ENCODE measurements around the gene TMEM42. TPM values are rescaled to one million over a fixed set of nuclear protein-coding genes. Genes with fewer than 3 reads are reported as not detected.

The TMEM42 gene
- total and polyA plus RNA-seq, 2 donors from 2014 or later: 17.7 to 33.6 TPM

- H3K9me3 ChIP-seq (ENCODE audit: control insufficient read depth in 2 of 3, insufficient read depth in 1 of 3, low read length in 3 of 3): no peaks in the 10 kb centered on the region
- no peaks in the 10 kb centered on the region for H3K27me3 ChIP-seq (ENCODE audit: control insufficient read depth, insufficient read depth, low read length)
- no peak overlapping the region for H3K27ac ChIP-seq (ENCODE audit: low read depth in 2 of 2, low read length in 2 of 2)
- FAIRE-seq: no peak
- TF ChIP-seq, protein P1, sequence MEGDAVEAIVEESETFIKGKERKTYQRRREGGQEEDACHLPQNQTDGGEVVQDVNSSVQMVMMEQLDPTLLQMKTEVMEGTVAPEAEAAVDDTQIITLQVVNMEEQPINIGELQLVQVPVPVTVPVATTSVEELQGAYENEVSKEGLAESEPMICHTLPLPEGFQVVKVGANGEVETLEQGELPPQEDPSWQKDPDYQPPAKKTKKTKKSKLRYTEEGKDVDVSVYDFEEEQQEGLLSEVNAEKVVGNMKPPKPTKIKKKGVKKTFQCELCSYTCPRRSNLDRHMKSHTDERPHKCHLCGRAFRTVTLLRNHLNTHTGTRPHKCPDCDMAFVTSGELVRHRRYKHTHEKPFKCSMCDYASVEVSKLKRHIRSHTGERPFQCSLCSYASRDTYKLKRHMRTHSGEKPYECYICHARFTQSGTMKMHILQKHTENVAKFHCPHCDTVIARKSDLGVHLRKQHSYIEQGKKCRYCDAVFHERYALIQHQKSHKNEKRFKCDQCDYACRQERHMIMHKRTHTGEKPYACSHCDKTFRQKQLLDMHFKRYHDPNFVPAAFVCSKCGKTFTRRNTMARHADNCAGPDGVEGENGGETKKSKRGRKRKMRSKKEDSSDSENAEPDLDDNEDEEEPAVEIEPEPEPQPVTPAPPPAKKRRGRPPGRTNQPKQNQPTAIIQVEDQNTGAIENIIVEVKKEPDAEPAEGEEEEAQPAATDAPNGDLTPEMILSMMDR (IDR thresholded peaks at IDR 0.05; ENCODE audit: borderline replicate concordance, extremely low read depth, insufficient read depth): no peak
- intact Hi-C loops (cut with DNase I): no loop called here
- no peak for DNase-seq
- H3K9ac ChIP-seq (ENCODE audit: low read length in 3 of 3): no peak overlapping the region
- no peak overlapping the region for H3K4me3 ChIP-seq (ENCODE audit: low read length in 3 of 3)
- no peaks in the 10 kb centered on the region for H3K4me1 ChIP-seq (ENCODE audit: control insufficient read depth in 2 of 3, insufficient read depth in 2 of 3, low read depth in 1 of 3, low read length in 3 of 3)
- H3K36me3 ChIP-seq (ENCODE audit: control insufficient read depth in 2 of 3, insufficient read depth in 3 of 3, low read length in 3 of 3): no peaks in the 10 kb centered on the region
Observed at GRCh38 chr3:44903751-44904150, 42.0 kb downstream of the TMEM42 start.

DNA sequence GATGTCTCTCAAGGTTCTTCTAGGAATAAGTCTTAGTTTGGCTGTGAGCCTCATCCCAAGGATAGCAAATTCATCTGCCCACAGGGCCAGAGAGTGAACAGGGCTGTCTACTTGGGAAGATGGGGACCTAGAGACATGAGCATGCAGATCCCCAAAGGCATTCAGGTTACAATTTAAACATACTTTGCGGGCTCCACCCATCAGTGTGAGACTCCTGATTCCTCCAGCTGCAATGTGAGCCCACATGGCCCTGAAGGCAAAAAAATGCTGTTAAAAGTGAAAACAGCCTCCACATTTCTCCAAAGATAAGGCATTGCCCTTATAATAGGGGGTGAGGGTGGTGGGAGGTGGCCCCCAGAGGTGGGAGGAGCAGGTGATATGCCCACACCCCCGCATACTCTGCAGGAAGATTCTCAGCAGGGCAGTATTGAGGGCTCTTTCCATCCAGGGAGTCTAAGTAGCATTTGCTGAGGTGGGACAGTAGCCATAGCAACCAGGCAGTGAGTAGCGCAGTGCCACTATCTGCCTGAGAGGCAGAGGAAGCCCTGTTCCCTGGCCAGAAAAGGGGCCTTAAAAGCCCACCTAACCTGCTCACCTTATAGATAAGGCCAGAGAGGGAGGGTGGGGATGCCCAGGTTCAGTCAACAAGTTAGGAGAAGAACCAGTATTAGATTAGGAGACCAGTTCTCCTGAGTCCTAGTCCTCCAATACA, 43.9 kb downstream of the TMEM42 start:
- DNase-seq (no peak), FAIRE-seq (no peak)
- H3K27ac ChIP-seq (ENCODE audit: low read depth in 2 of 2, low read length in 2 of 2): no peak overlapping the region
- H3K27me3 ChIP-seq (ENCODE audit: control insufficient read depth, insufficient read depth, low read length): no peaks in the 10 kb centered on the region
- no peaks in the 10 kb centered on the region for H3K4me1 ChIP-seq (ENCODE audit: control insufficient read depth in 2 of 3, insufficient read depth in 2 of 3, low read depth in 1 of 3, low read length in 3 of 3)
- H3K9ac ChIP-seq (ENCODE audit: low read length in 3 of 3): no peak overlapping the region
- TF ChIP-seq, protein P1 (IDR thresholded peaks at IDR 0.05; ENCODE audit: borderline replicate concordance, extremely low read depth, insufficient read depth): no peak
- intact Hi-C loops (cut with DNase I): no loop called here
- H3K36me3 ChIP-seq (ENCODE audit: control insufficient read depth in 2 of 3, insufficient read depth in 3 of 3, low read length in 3 of 3): no peaks in the 10 kb centered on the region
- H3K4me3 ChIP-seq (ENCODE audit: low read length in 3 of 3): no peak overlapping the region
- no peaks in the 10 kb centered on the region for H3K9me3 ChIP-seq (ENCODE audit: control insufficient read depth in 2 of 3, insufficient read depth in 1 of 3, low read length in 3 of 3)

DNA sequence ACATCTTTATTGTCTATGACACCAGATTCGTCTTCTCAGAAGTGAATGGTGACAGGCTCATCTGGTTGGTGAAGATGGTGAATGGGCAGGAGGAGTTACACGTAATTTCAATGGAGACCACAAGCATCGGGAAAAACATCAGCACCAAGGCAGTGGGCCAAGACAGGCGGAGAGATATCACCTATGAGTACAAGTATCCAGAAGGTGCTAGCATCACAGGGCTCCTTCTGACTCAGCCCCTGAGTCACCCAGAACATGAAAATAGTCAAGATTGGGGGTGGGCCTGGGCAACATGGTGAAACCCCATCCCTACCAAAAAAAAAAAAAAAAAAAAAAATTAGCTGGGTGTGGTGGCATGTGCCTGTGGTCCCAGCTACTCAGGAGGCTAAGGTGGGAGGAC, 45.3 kb downstream of the TMEM42 start:
- no peaks in the 10 kb centered on the region for H3K4me1 ChIP-seq (ENCODE audit: control insufficient read depth in 2 of 3, insufficient read depth in 2 of 3, low read depth in 1 of 3, low read length in 3 of 3)
- no peak for DNase-seq
- TF ChIP-seq, protein P1 (IDR thresholded peaks at IDR 0.05; ENCODE audit: borderline replicate concordance, extremely low read depth, insufficient read depth): no peak
- no peak overlapping the region for H3K9ac ChIP-seq (ENCODE audit: low read length in 3 of 3)
- intact Hi-C loops (cut with DNase I): no loop called here
- H3K9me3 ChIP-seq (ENCODE audit: control insufficient read depth in 2 of 3, insufficient read depth in 1 of 3, low read length in 3 of 3): no peaks in the 10 kb centered on the region
- no peak for FAIRE-seq
- no peaks in the 10 kb centered on the region for H3K27me3 ChIP-seq (ENCODE audit: control insufficient read depth, insufficient read depth, low read length)
- no peaks in the 10 kb centered on the region for H3K36me3 ChIP-seq (ENCODE audit: control insufficient read depth in 2 of 3, insufficient read depth in 3 of 3, low read length in 3 of 3)
- H3K4me3 ChIP-seq (ENCODE audit: low read length in 3 of 3): no peak overlapping the region
- no peak overlapping the region for H3K27ac ChIP-seq (ENCODE audit: low read depth in 2 of 2, low read length in 2 of 2)

DNA sequence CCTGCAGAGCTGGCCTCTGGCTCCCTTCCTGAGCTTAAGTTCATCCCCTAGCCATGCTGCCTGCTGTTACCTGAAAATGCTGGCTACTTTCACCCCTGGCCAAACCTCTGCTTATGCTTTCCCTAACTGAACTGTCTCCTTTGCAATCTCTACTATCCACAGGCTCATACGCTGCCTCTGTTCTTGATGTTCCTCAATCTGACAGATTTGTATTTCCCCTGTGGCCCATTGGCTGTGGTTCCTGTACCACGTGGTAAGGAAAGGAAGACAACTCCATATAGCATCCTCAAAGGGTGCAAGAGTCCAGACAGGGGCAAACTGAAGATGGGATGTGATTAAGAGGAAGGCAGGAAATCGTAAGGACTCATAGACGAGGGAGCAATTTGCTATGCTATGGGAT, 45.9 kb downstream of the TMEM42 start:
- H3K27ac ChIP-seq (ENCODE audit: low read depth in 2 of 2, low read length in 2 of 2): no peak overlapping the region
- intact Hi-C loops (cut with DNase I): no loop called here
- no peak for DNase-seq

More for the DNA sequence above, 45.9 kb downstream of the TMEM42 start:
- Histone ChIP-seq H3K36me3 (ENCODE audit: control insufficient read depth in 2 of 3, insufficient read depth in 3 of 3, low read length in 3 of 3) (no peaks in the 10 kb centered on the region), H3K27me3 (ENCODE audit: control insufficient read depth, insufficient read depth, low read length) (no peaks in the 10 kb centered on the region), H3K9me3 (ENCODE audit: control insufficient read depth in 2 of 3, insufficient read depth in 1 of 3, low read length in 3 of 3) (no peaks in the 10 kb centered on the region), H3K9ac (ENCODE audit: low read length in 3 of 3) (no peak overlapping the region), H3K4me3 (ENCODE audit: low read length in 3 of 3) (no peak overlapping the region), H3K4me1 (ENCODE audit: control insufficient read depth in 2 of 3, insufficient read depth in 2 of 3, low read depth in 1 of 3, low read length in 3 of 3) (no peaks in the 10 kb centered on the region)
- TF ChIP-seq, protein P1 (IDR thresholded peaks at IDR 0.05; ENCODE audit: borderline replicate concordance, extremely low read depth, insufficient read depth): no peak
- no peak for FAIRE-seq

Measured in kidney (tissue), 14 donors.